ELF-1 (cell line): Measurements from ENCODE around the gene PPP5C.
"Not testable (repeated sequence)": the region's sequence is repeated elsewhere in the genome, so short reads cannot be mapped to it uniquely, and the experiment has no call there.

Source experiments
- DNase-seq: peaks from one replicate; pipeline ENCODE4 v3.0.0-alpha.2; 2016; ENCODE audit warnings: low read depth, low spot score

PPP5C gene

DNA sequence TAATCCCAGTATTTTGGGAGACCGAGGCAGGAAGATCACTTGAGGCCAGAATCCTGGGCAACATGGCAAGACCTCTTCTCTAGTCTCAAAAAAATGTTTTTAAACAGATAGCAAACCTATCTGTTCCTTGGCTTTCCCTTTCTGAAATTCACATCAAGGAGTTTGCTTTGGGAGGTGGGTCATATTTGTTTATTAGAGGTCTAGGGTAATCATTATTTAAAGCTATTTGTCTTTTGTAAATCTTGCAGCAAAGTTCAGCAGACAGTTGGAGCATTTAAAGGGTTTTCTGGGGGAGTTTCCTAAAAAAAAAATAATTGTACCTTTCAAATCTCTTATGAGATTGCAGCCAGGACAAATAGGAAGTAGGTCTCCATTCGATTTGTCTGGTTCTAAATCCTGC is 17.5 kb downstream of the PPP5C start:
- no peak for DNase-seq

GRCh38 chr19:46365561-46365960 is 18.7 kb downstream of the PPP5C start:
- no peak for DNase-seq

DNA sequence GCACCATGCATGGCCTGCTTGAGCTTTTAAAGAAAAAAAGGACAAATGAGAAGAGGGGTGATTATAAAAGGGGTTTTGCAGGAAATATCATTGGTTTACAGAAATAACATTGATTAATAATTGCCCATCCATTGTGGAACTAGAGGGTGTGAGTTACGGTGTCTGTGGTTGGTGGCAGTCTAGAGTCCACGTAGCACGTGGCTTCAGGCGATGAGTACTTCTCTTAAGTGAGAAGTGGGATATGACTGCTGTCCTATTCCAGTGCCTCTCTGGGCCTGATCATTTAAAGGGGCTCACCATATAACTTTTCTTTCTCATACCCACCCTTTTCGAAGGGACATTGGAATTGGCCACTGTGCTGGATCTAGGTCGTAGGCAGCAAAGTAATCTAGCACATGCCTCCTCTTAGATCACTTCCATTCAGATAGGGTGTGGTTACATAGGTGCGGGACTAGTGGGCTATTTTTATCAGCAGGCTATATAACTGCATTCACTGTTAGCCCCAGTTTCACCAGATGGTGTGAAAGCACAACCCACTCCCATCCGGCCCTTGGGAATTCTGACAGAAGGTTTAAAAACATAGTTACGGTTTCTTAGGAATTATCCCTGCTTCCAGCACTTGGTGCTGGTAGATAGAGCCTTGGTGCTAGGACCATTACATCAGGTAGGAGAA is 19.9 kb downstream of the PPP5C start:
- DNase-seq: no peak

- DNase-seq: no peak
Observed at GRCh38 chr19:46367426-46367825, 20.5 kb downstream of the PPP5C start.

GRCh38 chr19:46368116-46368515 is 21.2 kb downstream of the PPP5C start:
- no peak for DNase-seq

- DNase-seq: no peak
Observed at GRCh38 chr19:46369817-46370216, 22.9 kb downstream of the PPP5C start.

DNA sequence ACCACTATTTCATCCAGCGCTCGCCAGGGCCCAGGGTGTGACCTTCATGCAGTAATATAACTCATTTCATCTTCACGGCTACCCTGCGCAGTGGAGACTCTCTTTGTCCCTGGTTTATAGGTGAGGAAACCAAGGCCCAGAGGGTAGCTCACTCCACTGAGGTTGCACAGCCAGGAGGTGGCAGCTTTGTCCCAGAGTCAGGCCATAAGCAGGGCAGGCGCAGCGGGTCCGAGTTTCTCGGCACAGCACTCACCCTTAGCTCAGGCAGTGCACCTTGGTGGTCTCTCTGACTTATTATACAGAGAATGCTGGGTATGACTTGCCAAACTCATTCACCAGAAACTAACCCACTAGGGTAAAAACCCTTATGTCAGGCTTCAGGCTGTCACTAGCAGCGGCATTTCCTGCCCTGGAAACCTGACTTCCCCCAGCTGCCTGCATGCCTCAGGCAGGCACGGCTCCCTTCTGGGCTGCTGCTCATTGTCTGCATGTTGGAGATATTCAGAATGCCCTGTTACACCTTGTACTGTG is 24.5 kb downstream of the PPP5C start:
- DNase-seq: no peak

DNA sequence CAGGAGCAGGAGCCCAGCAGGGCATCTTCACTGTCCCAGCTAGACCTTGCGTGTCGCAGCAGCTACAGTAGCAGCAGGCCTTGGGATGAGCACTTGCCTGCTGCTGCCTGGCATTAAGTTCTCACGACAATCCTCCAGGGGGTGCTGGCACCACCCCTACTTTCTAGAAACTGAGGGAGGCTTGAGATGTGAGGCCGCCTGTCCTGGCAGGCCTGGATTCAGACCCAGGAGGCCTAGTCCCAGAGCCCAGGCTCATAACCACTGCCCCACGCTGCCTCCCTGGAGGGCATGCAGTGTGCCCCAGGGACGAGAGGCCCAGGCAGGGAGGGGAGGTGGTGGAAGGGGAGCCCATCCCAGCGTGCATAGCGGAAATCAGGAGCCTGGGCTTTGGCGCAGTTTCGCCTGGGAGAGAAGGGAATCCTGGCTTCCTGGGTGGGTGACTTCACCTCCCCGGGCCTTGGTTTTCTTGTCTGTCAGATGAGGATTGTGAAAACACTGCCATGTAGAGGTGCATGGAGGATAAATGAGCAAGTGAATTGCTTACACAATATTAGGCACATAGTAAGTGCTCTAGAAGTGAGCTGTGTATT is 26.1 kb downstream of the PPP5C start:
- peak; percentile 69 for DNase-seq

- peak; percentile 90 for DNase-seq
Observed at GRCh38 chr19:46373491-46374359, 26.8 kb downstream of the PPP5C start.

- DNase-seq: no peak
Observed at GRCh38 chr19:46374536-46375475, 27.9 kb downstream of the PPP5C start.

GRCh38 chr19:46375476-46376067 is 28.7 kb downstream of the PPP5C start:
- DNase-seq: not testable (repeated sequence)

GRCh38 chr19:46376241-46377153 is 29.6 kb downstream of the PPP5C start:
- no peak for DNase-seq

DNA sequence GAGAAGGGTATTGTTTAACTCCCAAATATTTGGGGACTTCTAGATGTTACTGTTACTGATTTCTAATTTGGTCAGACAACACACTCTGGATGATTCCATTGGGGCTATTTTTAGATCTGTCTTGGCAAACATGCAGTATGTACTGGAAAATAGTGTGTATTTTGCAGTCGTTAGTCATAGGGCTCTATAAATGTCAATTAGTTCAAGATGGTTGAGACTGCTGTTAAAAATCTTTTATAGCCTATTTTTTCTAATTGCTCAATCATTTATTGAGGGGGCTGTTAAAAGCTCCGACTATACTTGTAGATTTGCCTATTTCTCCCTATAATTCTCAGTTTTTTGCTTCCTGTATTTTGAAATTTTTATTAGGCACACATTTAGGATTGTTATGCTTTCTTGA is 31.4 kb downstream of the PPP5C start:
- DNase-seq: no peak

DNA sequence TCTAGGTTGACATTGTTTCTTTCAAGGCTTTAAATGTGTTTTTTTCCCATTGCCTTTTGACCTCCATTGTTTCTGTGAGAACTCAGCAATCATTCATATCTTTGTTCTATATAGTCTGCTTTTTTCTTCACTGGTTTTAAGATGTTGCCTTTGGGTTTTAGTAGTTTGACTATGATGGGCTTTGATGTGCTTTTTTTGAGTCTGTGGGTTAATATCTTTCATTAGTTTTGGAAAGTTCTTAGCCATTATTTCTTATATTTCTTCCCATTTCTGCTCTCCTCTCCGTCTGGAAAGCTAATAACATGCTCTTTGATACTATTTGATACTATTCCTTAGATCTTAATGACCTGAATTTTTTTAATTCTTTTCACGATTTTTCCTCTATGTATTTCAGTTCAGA is 33.8 kb downstream of the PPP5C start:
- no peak for DNase-seq

DNA sequence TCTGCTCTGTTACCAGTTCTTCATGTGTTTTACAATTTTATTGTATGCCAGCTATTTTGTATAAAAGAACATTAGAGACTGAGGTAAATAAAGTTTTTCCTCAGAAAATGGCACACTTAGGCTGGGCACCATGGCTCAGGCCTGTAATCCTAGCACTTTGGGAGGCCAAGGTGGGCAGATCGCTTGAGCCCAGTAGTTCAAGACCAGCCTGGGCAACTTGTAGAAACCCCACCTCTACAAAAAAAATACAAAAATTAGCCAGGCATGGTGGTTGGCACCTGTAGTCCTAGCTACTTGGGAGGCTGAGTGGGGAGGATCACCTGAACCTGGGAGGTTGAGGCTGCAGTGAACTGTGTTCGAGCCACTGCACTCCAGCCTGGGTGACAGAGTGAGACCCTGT is 34.5 kb downstream of the PPP5C start:
- DNase-seq: no peak

DNA sequence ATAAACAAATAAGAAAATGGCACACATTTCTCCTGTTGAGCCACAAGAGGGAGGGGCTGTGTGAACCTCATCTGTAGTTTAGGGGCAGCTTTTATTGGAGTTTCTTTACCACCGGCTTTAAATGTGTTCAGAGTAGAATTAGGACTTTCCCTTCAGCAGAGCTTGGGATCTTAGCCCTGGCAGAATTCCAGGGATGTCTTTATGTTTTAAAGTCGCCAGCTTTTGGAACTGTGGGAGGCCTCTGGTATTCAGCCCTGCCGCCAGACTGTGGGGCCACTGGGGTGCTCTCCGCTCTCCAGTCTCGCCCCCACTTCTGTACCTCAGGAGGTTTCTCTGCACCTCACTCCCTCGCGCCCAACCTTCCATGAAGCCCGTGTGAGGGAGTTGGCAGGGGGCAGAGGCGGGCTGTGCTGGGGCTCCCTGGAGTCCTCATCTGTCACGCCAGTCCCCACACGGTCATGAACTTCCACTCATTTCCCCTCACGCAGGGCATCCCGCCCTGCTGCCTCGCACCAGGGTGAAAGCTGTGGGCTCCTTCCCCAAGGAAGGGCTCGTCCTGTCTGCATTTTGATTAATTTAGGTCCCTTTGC is 35.0 kb downstream of the PPP5C start:
- DNase-seq: no peak

- no peak for DNase-seq
Observed at GRCh38 chr19:46383171-46383815, 36.4 kb downstream of the PPP5C start.

GRCh38 chr19:46383846-46384245 is 37.0 kb downstream of the PPP5C start:
- DNase-seq: no peak

DNA sequence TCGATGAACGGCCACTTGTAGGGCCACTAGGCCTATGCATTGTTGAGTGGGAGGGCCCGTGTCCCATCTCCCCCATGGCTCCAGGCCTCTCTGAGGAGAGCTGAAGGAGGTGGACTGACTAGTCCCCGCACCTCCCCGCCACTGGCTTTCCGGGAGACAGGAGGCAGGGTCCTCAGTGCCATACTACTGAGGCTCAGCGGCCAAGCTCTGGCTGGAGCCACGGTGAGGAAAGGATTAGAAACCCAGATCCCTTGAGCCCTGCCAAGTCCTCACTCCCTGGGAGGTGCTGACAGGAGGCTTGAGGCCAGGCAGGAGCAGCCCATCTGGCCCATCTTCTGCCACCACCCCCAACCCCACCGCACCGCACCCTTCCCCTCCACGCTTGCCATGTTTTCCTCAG is 37.5 kb downstream of the PPP5C start:
- no peak for DNase-seq
